Astrocyte (in vitro differentiated cells and primary cell): ENCODE results near the gene FAAH. TPM values are rescaled to one million over a fixed set of nuclear protein-coding genes. Genes with fewer than 3 reads are reported as not detected.

Source experiments
- DNase-seq: peaks from one replicate; pipeline ENCODE4 v3.0.0-alpha.2; 2010; ENCODE audit warnings: low read depth
- FAIRE-seq: peaks from 2 replicates; lab custom pipeline; 2011; peaks lifted over from hg19 to GRCh38; lab: Jason Lieb, UNC
- H2AFZ ChIP-seq: 2 replicates; pipeline ENCODE4 v1.6.0; 2012; ENCODE audit warnings: low read depth, low read length, inconsistent platforms
- H3K27ac ChIP-seq: 2 replicates; pipeline ENCODE4 v1.5.1; 2011; ENCODE audit warnings: low read depth, low read length, inconsistent platforms
- H3K27me3 ChIP-seq: 2 replicates; pipeline ENCODE4 v1.6.0; 2011; ENCODE audit warnings: low read length, inconsistent platforms; ENCODE audit not compliant: insufficient read depth
- H3K36me3 ChIP-seq: 2 replicates; pipeline ENCODE4 v1.5.1; 2011; ENCODE audit warnings: low read length, inconsistent platforms; ENCODE audit not compliant: insufficient read depth
- H3K4me1 ChIP-seq: 2 replicates; pipeline ENCODE4 v1.5.1; 2011; ENCODE audit warnings: low read length, inconsistent platforms; ENCODE audit not compliant: insufficient read depth
- H3K4me2 ChIP-seq: 2 replicates; pipeline ENCODE4 v1.6.0; 2012; ENCODE audit warnings: low read length, inconsistent platforms
- H3K4me3 ChIP-seq: 2 replicates; pipeline ENCODE4 v1.5.1; 2011; ENCODE audit warnings: low read depth, mild to moderate bottlenecking, low read length, inconsistent platforms; ENCODE audit not compliant: insufficient read depth
- H3K79me2 ChIP-seq: 2 replicates; pipeline ENCODE4 v1.6.0; 2012; ENCODE audit warnings: mild to moderate bottlenecking, low read length, inconsistent platforms; ENCODE audit not compliant: insufficient read depth
- H3K9ac ChIP-seq: 2 replicates; pipeline ENCODE4 v1.6.0; 2012; ENCODE audit warnings: mild to moderate bottlenecking, low read length, inconsistent platforms
- H3K9me3 ChIP-seq: 2 replicates; pipeline ENCODE4 v1.5.1; 2012; ENCODE audit warnings: low read depth, mild to moderate bottlenecking, low read length, inconsistent platforms; ENCODE audit not compliant: insufficient read depth
- H4K20me1 ChIP-seq: 2 replicates; pipeline ENCODE4 v1.6.0; 2012; ENCODE audit warnings: low read length, inconsistent platforms; ENCODE audit not compliant: insufficient read depth
- H3K27ac Mint-ChIP-seq: one replicate; pipeline ENCODE4 v1.8.0; 2021; ENCODE audit warnings: mild to moderate bottlenecking, mixed read lengths; ENCODE audit not compliant: unreplicated experiment
- H3K27me3 Mint-ChIP-seq: one replicate; pipeline ENCODE4 v1.8.0; 2021; ENCODE audit warnings: low read depth, mixed read lengths; ENCODE audit not compliant: unreplicated experiment
- H3K36me3 Mint-ChIP-seq: one replicate; pipeline ENCODE4 v1.8.0; 2021; ENCODE audit warnings: low read depth, mixed read lengths; ENCODE audit not compliant: unreplicated experiment
- H3K4me1 Mint-ChIP-seq: one replicate; pipeline ENCODE4 v1.8.0; 2021; ENCODE audit warnings: low read depth, mixed read lengths; ENCODE audit not compliant: unreplicated experiment
- H3K4me3 Mint-ChIP-seq: one replicate; pipeline ENCODE4 v1.8.0; 2021; ENCODE audit warnings: mild to moderate bottlenecking, moderate library complexity, mixed read lengths; ENCODE audit not compliant: unreplicated experiment
- H3K9me3 Mint-ChIP-seq: one replicate; pipeline ENCODE4 v1.8.0; 2021; ENCODE audit warnings: mild to moderate bottlenecking, mixed read lengths; ENCODE audit not compliant: unreplicated experiment
- EZH2 ChIP-seq: IDR thresholded peaks from 2 replicates; pipeline ENCODE4 v1.6.1; 2012; ENCODE audit warnings: mild to moderate bottlenecking, low read length, inconsistent platforms; ENCODE audit not compliant: insufficient read depth
- total RNA-seq: library from RNA; stranded (reverse); gene quantifications from 2 replicates; pipeline ENCODE4 v1.2.1, GENCODE V29; 2021
- TF ChIP-seq, protein P1 (sequence below): IDR thresholded peaks from 2 replicates; pipeline ENCODE4 v1.5.1; 2011; ENCODE audit warnings: low read depth, mild to moderate bottlenecking, inconsistent platforms, low read length, moderate library complexity; ENCODE audit not compliant: insufficient read depth

The FAAH gene
- total RNA-seq, 1 donor from 2014 or later, result 1.9 TPM

- no peak overlapping the region for H3K27ac ChIP-seq
- peaks cover 6% of the 10 kb centered on the region for H3K36me3 Mint-ChIP-seq
- H3K9me3 Mint-ChIP-seq, result peaks cover 2% of the 10 kb centered on the region
- no peak overlapping the region for H3K9ac ChIP-seq
- no peaks in the 10 kb centered on the region for H3K79me2 ChIP-seq
- H3K4me1 ChIP-seq, result no peaks in the 10 kb centered on the region
- no peak for TF ChIP-seq EZH2
- TF ChIP-seq, protein P1, sequence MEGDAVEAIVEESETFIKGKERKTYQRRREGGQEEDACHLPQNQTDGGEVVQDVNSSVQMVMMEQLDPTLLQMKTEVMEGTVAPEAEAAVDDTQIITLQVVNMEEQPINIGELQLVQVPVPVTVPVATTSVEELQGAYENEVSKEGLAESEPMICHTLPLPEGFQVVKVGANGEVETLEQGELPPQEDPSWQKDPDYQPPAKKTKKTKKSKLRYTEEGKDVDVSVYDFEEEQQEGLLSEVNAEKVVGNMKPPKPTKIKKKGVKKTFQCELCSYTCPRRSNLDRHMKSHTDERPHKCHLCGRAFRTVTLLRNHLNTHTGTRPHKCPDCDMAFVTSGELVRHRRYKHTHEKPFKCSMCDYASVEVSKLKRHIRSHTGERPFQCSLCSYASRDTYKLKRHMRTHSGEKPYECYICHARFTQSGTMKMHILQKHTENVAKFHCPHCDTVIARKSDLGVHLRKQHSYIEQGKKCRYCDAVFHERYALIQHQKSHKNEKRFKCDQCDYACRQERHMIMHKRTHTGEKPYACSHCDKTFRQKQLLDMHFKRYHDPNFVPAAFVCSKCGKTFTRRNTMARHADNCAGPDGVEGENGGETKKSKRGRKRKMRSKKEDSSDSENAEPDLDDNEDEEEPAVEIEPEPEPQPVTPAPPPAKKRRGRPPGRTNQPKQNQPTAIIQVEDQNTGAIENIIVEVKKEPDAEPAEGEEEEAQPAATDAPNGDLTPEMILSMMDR, result no peak
- no peak overlapping the region for H2AFZ ChIP-seq
- H3K9me3 ChIP-seq, result no peaks in the 10 kb centered on the region
- H4K20me1 ChIP-seq, result no peaks in the 10 kb centered on the region
- no peak overlapping the region for H3K4me3 Mint-ChIP-seq
- DNase-seq (no peak), FAIRE-seq (no peak)
- no peaks in the 10 kb centered on the region for H3K36me3 ChIP-seq
- no peak overlapping the region for H3K4me3 ChIP-seq
- peaks cover 49% of the 10 kb centered on the region for H3K27me3 Mint-ChIP-seq
- H3K27ac Mint-ChIP-seq, result no peak overlapping the region
- peaks cover 2% of the 10 kb centered on the region for H3K27me3 ChIP-seq
- no peaks in the 10 kb centered on the region for H3K4me1 Mint-ChIP-seq
- no peak overlapping the region for H3K4me2 ChIP-seq
Measured at GRCh38 chr1:46412893-46413595, 18.9 kb downstream of the FAAH start.

DNA sequence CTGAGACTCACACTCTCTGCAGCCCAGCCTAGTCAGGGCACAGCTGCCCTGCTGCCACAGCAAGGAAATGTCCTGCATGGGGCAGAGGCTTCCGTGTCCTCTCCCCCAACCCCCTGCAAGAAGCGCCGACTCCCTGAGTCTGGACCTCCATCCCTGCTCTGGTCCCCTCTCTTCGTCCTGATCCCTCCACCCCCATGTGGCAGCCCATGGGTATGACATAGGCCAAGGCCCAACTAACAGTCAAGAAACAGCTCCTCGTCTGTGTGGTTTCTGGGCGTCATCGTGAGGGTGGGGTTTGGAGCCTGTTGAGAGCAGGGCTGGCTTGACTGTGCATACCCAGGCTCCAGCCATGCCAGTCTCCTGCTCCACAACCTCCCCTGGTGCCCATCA is 19.5 kb downstream of the FAAH start:
- H3K27ac Mint-ChIP-seq, result no peak overlapping the region
- DNase-seq (no peak), FAIRE-seq (no peak)
- TF ChIP-seq, protein P1, result no peak
- no peak for TF ChIP-seq EZH2
- H3K4me3 Mint-ChIP-seq, result no peak overlapping the region
- peaks cover 2% of the 10 kb centered on the region for H3K27me3 ChIP-seq
- no peaks in the 10 kb centered on the region for H3K36me3 ChIP-seq
- H3K4me2 ChIP-seq, result no peak overlapping the region
- no peak overlapping the region for H2AFZ ChIP-seq
- no peak overlapping the region for H3K27ac ChIP-seq
- H3K4me1 Mint-ChIP-seq, result no peaks in the 10 kb centered on the region
- H3K9ac ChIP-seq, result no peak overlapping the region
- H3K36me3 Mint-ChIP-seq, result peaks cover 7% of the 10 kb centered on the region
- peaks cover 2% of the 10 kb centered on the region for H3K9me3 Mint-ChIP-seq
- H3K27me3 Mint-ChIP-seq, result peaks cover 44% of the 10 kb centered on the region
- H3K4me3 ChIP-seq, result no peak overlapping the region
- H3K9me3 ChIP-seq, result no peaks in the 10 kb centered on the region
- H3K79me2 ChIP-seq, result no peaks in the 10 kb centered on the region
- no peaks in the 10 kb centered on the region for H4K20me1 ChIP-seq
- no peaks in the 10 kb centered on the region for H3K4me1 ChIP-seq

DNA sequence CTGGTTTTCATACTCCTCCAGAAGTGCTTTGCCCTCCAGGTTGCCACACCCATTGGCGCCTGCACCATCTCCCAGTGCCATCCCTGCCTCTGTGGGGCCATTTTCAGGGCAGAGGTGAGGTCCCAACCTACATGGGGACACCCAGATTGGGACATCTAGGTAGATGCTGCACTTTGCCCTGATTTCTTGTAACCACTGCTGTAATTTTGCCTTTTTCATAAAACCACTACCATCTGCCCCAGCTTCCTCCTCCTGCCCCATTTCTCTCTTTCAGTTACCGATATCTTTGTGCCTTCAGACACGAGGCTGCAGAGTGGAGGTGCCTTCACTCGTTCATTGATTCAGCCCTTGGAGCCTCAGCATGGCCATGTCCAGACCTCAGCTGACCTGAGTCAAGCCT is 21.4 kb downstream of the FAAH start:
- H3K27me3 ChIP-seq, result peaks cover 6% of the 10 kb centered on the region
- no peak for FAIRE-seq

More for the DNA sequence above, 21.4 kb downstream of the FAAH start:
- Mint-ChIP-seq H3K27me3 (peaks cover 33% of the 10 kb centered on the region), H3K4me1 (peaks cover 6% of the 10 kb centered on the region), H3K4me3 (no peak overlapping the region), H3K36me3 (peaks cover 7% of the 10 kb centered on the region), H3K9me3 (peaks cover 6% of the 10 kb centered on the region), H3K27ac (no peak overlapping the region)
- Histone ChIP-seq H4K20me1 (no peaks in the 10 kb centered on the region), H3K9me3 (no peaks in the 10 kb centered on the region), H3K79me2 (no peaks in the 10 kb centered on the region), H3K4me2 (no peak overlapping the region), H3K27ac (no peak overlapping the region), H3K4me3 (no peak overlapping the region), H2AFZ (no peak overlapping the region), H3K4me1 (no peaks in the 10 kb centered on the region), H3K9ac (no peak overlapping the region), H3K36me3 (no peaks in the 10 kb centered on the region)
- TF ChIP-seq EZH2, result no peak
- TF ChIP-seq, protein P1, result no peak
- no peak for DNase-seq
